GM23248 (cell line): Measurements from ENCODE around the gene APLP2. TPM values are rescaled to one million over a fixed set of nuclear protein-coding genes. Genes with fewer than 3 reads are reported as not detected.
A peak's percentile ranks its signal among the peaks of the same experiment; 100 is the strongest.

Source experiments
- DNase-seq: peaks from one replicate; pipeline ENCODE4 v3.0.0-alpha.2; 2015
- H2AFZ ChIP-seq: fragments of 200-600 bp; sonication (generic); 2 replicates; pipeline ENCODE4 v1.6.1; 2016; ENCODE audit warnings: antibody characterized with exemption
- H3F3A ChIP-seq: fragments of 200-600 bp; sonication (generic); 2 replicates; pipeline ENCODE4 v1.6.1; 2016; ENCODE audit warnings: mild to moderate bottlenecking, antibody characterized with exemption, mixed run types; ENCODE audit not compliant: insufficient read depth
- H3K27ac ChIP-seq: fragments of 200-600 bp; sonication (generic); 2 replicates; pipeline ENCODE4 v1.5.1; 2016; ENCODE audit warnings: mild to moderate bottlenecking
- H3K27me3 ChIP-seq: fragments of 200-600 bp; sonication (generic); replicated peaks from 2 replicates; pipeline ENCODE4 v1.6.1; 2016; ENCODE audit warnings: mild to moderate bottlenecking; ENCODE audit not compliant: insufficient read depth
- H3K36me3 ChIP-seq: fragments of 200-600 bp; sonication (generic); 2 replicates; pipeline ENCODE4 v1.6.1; 2016; ENCODE audit warnings: low read depth, mild to moderate bottlenecking
- H3K4me1 ChIP-seq: fragments of 200-600 bp; sonication (generic); 2 replicates; pipeline ENCODE4 v1.6.1; 2016; ENCODE audit warnings: mild to moderate bottlenecking; ENCODE audit not compliant: insufficient read depth
- H3K4me2 ChIP-seq: fragments of 200-600 bp; sonication (generic); one replicate; pipeline ENCODE4 v1.6.1; 2016; ENCODE audit warnings: mild to moderate bottlenecking; ENCODE audit not compliant: unreplicated experiment
- H3K4me3 ChIP-seq: fragments of 200-600 bp; sonication (generic); 2 replicates; pipeline ENCODE4 v1.5.1; 2016; ENCODE audit warnings: mild to moderate bottlenecking
- H3K79me2 ChIP-seq: fragments of 200-600 bp; sonication (generic); 2 replicates; pipeline ENCODE4 v1.6.1; 2016; ENCODE audit warnings: mild to moderate bottlenecking; ENCODE audit not compliant: insufficient read depth
- H3K9ac ChIP-seq: fragments of 200-600 bp; sonication (generic); 2 replicates; pipeline ENCODE4 v1.6.1; 2016; ENCODE audit warnings: mild to moderate bottlenecking
- H3K9me2 ChIP-seq: fragments of 200-600 bp; sonication (generic); 2 replicates; pipeline ENCODE4 v1.6.1; 2016; ENCODE audit warnings: mixed run types, mild to moderate bottlenecking, moderate library complexity; ENCODE audit not compliant: insufficient read depth
- H3K9me3 ChIP-seq: fragments of 200-600 bp; sonication (generic); one replicate; pipeline ENCODE4 v1.6.1; 2017; ENCODE audit warnings: low read depth
- H4K20me1 ChIP-seq: fragments of 200-600 bp; sonication (generic); 2 replicates; pipeline ENCODE4 v1.6.0; 2016; ENCODE audit not compliant: insufficient read depth
- EZH2 ChIP-seq: fragments of 200-600 bp; sonication (generic); IDR thresholded peaks from 2 replicates; pipeline ENCODE4 v1.6.1; 2018; ENCODE audit warnings: antibody characterized with exemption, mild to moderate bottlenecking; ENCODE audit not compliant: insufficient read depth, poor library complexity, severe bottlenecking
- EZH2phosphoT487 ChIP-seq: fragments of 200-600 bp; sonication (generic); IDR thresholded peaks from 2 replicates; pipeline ENCODE4 v1.6.1; 2018; ENCODE audit warnings: antibody characterized with exemption, moderate library complexity, mild to moderate bottlenecking, low read depth; ENCODE audit not compliant: insufficient read depth
- WGBS, 2 experiments: methylation state at CpG; one replicate each; pipeline ENCODE4 v1.1.6; 2015 to 2017; ENCODE audit warnings: low lambda C conversion rate in 2 of 2, low coverage in 1 of 2; ENCODE audit errors: missing lambda C conversion rate in 2 of 2; 5-methylcytosine and 5-hydroxymethylcytosine counted together
- in situ Hi-C: fragments of 300-500 bp; cut with MboI; formaldehyde crosslinking; loops from 2 replicates; pipeline ENCODE4 v1.15.0; 2020
- polyA plus RNA-seq: library from polyadenylated mRNA; unstranded; fragments of >200 nt; fragmentation: Nextera tagmentation; extraction: Ambion mirVana; gene quantifications from 2 replicates; pipeline ENCODE4 v1.2.1, GENCODE V29; 2016
- total RNA-seq: library from RNA; depleted of rRNA; stranded (reverse); fragments of >200 nt; shearing (Covaris generic); gene quantifications from 2 replicates; pipeline ENCODE4 v1.2.3, GENCODE V29; 2014

The APLP2 gene
- total and polyA plus RNA-seq, 2 experiments from 2014 or later, result 377 to 390 TPM

DNA sequence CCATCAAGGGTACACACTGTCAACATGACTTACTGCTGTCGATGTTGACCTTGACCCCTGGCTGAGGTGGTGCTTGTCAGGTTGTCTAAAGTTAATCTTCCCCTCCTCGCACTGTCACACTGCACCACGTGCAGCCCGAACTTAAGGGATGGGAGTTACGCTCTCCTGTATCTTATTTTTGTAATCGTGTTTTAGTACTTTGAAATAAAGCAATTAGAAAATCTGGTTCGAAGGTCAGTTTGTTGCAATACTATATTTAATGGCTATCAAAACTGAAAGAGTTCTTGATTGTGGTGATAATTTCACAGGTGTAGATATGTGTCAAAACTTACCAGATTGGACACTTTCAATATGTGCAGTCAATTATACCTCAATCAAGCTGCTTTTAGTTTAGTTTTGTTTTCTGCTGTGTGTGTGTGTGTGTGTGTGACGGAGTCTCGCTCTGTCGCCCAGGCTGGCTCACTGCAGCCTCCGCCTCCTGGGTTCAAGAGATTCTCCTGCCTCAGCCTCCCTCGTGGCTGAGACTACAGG lies 79.2 kb downstream of the APLP2 start:
- H3K4me3 ChIP-seq, result no peak overlapping the region
- H3K27me3 ChIP-seq, result no peaks in the 10 kb centered on the region
- in situ Hi-C loops, result no loop called here
- H3K79me2 ChIP-seq, result no peaks in the 10 kb centered on the region
- DNase-seq, result no peak
- TF ChIP-seq EZH2phosphoT487 (no peak), EZH2 (no peak)
- peaks cover 7% of the 10 kb centered on the region for H3K36me3 ChIP-seq
- no peak overlapping the region for H3K27ac ChIP-seq
- no peaks in the 10 kb centered on the region for H4K20me1 ChIP-seq
- no peaks in the 10 kb centered on the region for H3K9me3 ChIP-seq
- no peaks in the 10 kb centered on the region for H3K4me1 ChIP-seq
- H2AFZ ChIP-seq, result no peak overlapping the region
- H3K9ac ChIP-seq, result no peak overlapping the region
- 93 to 95% methylated on average over 12 of the region's 12 CpGs for WGBS, 2 experiments
- H3K9me2 ChIP-seq, result no peaks in the 10 kb centered on the region
- H3F3A ChIP-seq, result no peaks in the 10 kb centered on the region
- H3K4me2 ChIP-seq, result no peak overlapping the region

DNA sequence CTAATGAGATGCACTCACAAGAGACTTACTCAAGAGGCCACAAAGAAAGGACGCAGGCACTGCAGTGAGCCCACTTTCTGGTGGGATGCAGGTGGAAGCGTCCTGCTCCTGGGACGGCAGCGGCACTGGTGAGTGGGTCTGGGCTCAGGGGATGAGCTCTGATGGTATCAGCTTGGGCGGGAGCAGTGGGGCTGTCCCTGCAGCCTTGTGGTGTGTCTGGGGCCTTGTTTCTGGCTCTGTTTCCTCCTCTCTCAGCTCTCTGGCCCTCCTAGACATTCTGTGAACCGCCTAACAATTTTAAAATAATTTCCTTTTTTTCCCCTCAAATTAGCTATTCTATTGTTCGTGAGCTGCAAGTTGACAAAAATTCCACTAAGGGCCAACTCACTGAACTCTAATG lies 81.1 kb downstream of the APLP2 start:
- H3F3A ChIP-seq, result no peaks in the 10 kb centered on the region
- H3K9me2 ChIP-seq, result no peaks in the 10 kb centered on the region
- H3K4me2 ChIP-seq, result no peak overlapping the region
- 86 to 91% methylated on average over 7 of the region's 7 CpGs for WGBS, 2 experiments
- H3K79me2 ChIP-seq, result no peaks in the 10 kb centered on the region
- H3K4me3 ChIP-seq, result no peak overlapping the region
- in situ Hi-C loops, result no loop called here
- no peak for DNase-seq
- no peaks in the 10 kb centered on the region for H3K27me3 ChIP-seq
- no peaks in the 10 kb centered on the region for H4K20me1 ChIP-seq
- TF ChIP-seq EZH2 (no peak), EZH2phosphoT487 (no peak)
- H3K9ac ChIP-seq, result no peak overlapping the region
- H3K36me3 ChIP-seq, result no peaks in the 10 kb centered on the region
- no peak overlapping the region for H2AFZ ChIP-seq
- no peaks in the 10 kb centered on the region for H3K4me1 ChIP-seq
- H3K9me3 ChIP-seq, result no peaks in the 10 kb centered on the region
- H3K27ac ChIP-seq, result no peak overlapping the region

DNA sequence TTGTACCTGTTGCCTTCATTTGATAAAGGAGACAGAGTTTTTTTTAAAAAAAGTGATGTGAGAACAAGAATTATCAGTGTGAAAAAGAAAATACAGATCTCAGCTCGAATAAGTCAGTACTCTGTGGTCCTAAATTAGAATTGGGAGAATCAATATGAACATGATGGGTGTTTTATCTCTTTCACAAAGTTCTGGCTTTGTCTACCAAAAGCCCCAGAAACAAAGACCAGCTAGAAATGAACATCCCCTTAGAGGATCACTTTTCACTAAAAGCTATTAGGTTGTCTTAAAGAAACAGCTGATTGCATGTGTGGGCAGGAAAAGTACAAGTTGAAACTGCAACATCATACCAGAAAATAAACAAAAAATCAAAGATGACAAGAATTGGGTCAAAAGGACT lies 81.5 kb downstream of the APLP2 start:
- TF ChIP-seq EZH2, result no peak
- no peak for TF ChIP-seq EZH2phosphoT487
- DNase-seq, result no peak
- H3K9me2 ChIP-seq, result no peaks in the 10 kb centered on the region
- H3K9ac ChIP-seq, result no peak overlapping the region
- no peak overlapping the region for H3K27ac ChIP-seq
- no peaks in the 10 kb centered on the region for H4K20me1 ChIP-seq
- 100% methylated on average over 1 of the region's 1 CpG for WGBS, 2 experiments
- H3F3A ChIP-seq, result 0 out of 2 replicates have a peak, but pooled peaks cover 4% of the 10 kb centered on the region
- no peaks in the 10 kb centered on the region for H3K27me3 ChIP-seq
- H3K9me3 ChIP-seq, result no peaks in the 10 kb centered on the region
- no peak overlapping the region for H2AFZ ChIP-seq
- H3K4me3 ChIP-seq, result no peak overlapping the region
- peaks cover 1% of the 10 kb centered on the region; the same call in 1 of the 2 replicates for H3K4me1 ChIP-seq
- no peaks in the 10 kb centered on the region for H3K79me2 ChIP-seq
- no peak overlapping the region for H3K4me2 ChIP-seq
- no peaks in the 10 kb centered on the region for H3K36me3 ChIP-seq
- in situ Hi-C loops, result no loop called here

DNA sequence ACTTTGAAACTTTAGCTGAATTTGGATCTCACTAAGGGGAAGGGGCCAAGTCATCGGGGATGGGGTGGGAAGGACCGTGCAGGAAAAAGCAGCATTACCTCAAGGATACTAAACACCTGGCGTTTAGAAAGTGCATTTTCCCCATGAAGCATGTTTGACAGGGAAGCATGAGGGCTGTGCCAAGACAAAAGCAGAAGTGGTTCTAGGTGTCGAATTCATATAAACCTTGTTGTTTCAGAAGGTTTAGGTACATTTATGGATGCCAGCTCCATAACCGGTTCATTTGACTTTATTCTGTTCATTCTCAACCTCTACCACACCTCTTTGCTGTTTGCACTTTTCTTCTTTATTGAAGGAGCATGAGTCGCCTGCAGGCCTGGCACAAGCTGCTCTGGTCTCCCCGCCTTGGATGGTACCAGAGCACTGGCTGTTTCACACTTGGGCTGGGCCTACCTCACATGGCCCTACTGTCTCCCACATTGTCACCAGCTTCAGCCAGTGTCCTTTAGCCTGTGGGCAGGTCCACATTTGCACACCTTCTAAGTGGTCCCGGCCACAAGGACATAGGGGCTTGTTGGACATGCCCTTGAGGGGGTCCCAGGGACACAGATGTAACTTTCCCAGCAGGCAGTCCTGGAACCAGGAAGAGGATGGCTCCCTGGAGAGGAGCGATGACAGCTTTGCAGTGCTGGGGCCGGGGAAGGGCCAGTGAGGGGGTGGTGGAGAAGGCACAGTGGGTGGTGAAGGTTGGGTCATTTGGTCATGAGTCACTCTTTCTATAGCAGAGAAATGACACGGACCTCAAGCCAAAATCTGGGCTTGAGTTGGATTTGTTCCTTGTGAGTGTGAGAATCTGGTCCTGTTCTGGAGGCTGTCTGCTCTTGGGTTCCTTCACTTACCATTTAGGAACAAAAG lies 86.7 kb downstream of the APLP2 start:
- Histone ChIP-seq H3K4me2 (peak overlapping the region; percentile 12), H3K4me3 (no peak overlapping the region), H3K79me2 (no peaks in the 10 kb centered on the region), H4K20me1 (no peaks in the 10 kb centered on the region), H3K4me1 (peaks cover 11% of the 10 kb centered on the region), H3K36me3 (no peaks in the 10 kb centered on the region), H3F3A (0 out of 2 replicates have a peak, but pooled peaks cover 5% of the 10 kb centered on the region), H3K27me3 (peaks cover 26% of the 10 kb centered on the region), H3K9ac (no peak overlapping the region), H3K27ac (no peak overlapping the region), H2AFZ (no peak overlapping the region), H3K9me2 (no peaks in the 10 kb centered on the region), H3K9me3 (no peaks in the 10 kb centered on the region)
- in situ Hi-C loops, result no loop called here
- DNase-seq, result peak; percentile 75
- WGBS, 2 experiments, result 55 to 57% methylated on average over 11 of the region's 11 CpGs
- TF ChIP-seq EZH2, result no peak
- TF ChIP-seq EZH2phosphoT487, result no peak
